IMR-90 (cell line): ENCODE results near the gene PPP1R16B. TPM values are rescaled to one million over a fixed set of nuclear protein-coding genes. Genes with fewer than 3 reads are reported as not detected.

Experiments used
- ATAC-seq: fragments of 200-7000 bp; cut with Tn5 transposase; 2 replicates; pipeline ENCODE4 v1.9.1; 2020; ENCODE audit warnings: low read depth, mild to moderate bottlenecking, moderate library complexity
- BruUV-seq: library from RNA; stranded (reverse); fragments of 400-500 nt; replicated peaks from 2 replicates; lab custom pipeline; 2021; lab: Mats Ljungman, UMichigan
- CTCF ChIA-PET: fragments of 300-600 bp; formaldehyde crosslinking; extraction: SDS; loops from one replicate; lab custom pipeline; 2021; ENCODE audit warnings: antibody characterized with exemption; lab: Yijun Ruan, JAX
- POLR2A ChIA-PET: fragments of 300-600 bp; sonication (Branson Sonifier 250); formaldehyde crosslinking; loops from one replicate; lab custom pipeline; 2022; ENCODE audit warnings: antibody characterized with exemption; ENCODE audit not compliant: unreplicated experiment; lab: Charles Lee
- DNase-seq: peaks from one replicate; pipeline ENCODE4 v3.0.0; 2013
- H2AFZ ChIP-seq: replicated peaks from 2 replicates; pipeline ENCODE3; 2013; ENCODE audit warnings: low read length, mild to moderate bottlenecking; ENCODE audit not compliant: poor library complexity
- H2AK5ac ChIP-seq: 2 replicates; pipeline ENCODE4 v1.6.1; 2013; ENCODE audit warnings: low read depth, low read length, inconsistent platforms
- H2AK9ac ChIP-seq: replicated peaks from 2 replicates; pipeline ENCODE3; 2013; ENCODE audit warnings: mild to moderate bottlenecking, low read depth, low read length, moderate library complexity; ENCODE audit not compliant: poor library complexity
- H2BK120ac ChIP-seq: 2 replicates; pipeline ENCODE4 v1.6.1; 2013; ENCODE audit warnings: low read depth, low read length, inconsistent platforms
- H2BK15ac ChIP-seq: 3 replicates; pipeline ENCODE4 v1.6.1; 2013; ENCODE audit warnings: low read depth, low read length, inconsistent platforms
- H2BK20ac ChIP-seq: 2 replicates; pipeline ENCODE4 v1.6.1; 2013; ENCODE audit warnings: low read depth, mild to moderate bottlenecking, inconsistent platforms, low read length, moderate library complexity
- H2BK5ac ChIP-seq: 2 replicates; pipeline ENCODE4 v1.6.1; 2013; ENCODE audit warnings: mild to moderate bottlenecking, low read depth, low read length, inconsistent platforms; ENCODE audit not compliant: poor library complexity, severe bottlenecking
- H3K14ac ChIP-seq: replicated peaks from 2 replicates; pipeline ENCODE4 v1.6.1; 2013; ENCODE audit warnings: low read depth, low read length, inconsistent platforms
- H3K18ac ChIP-seq: 2 replicates; pipeline ENCODE4 v1.6.1; 2013; ENCODE audit warnings: low read depth, low read length, control low read depth
- H3K23ac ChIP-seq: 2 replicates; pipeline ENCODE4 v1.6.1; 2013; ENCODE audit warnings: low read depth, low read length, inconsistent platforms
- H3K27ac ChIP-seq: 2 replicates; pipeline ENCODE4 v1.5.1; 2013; ENCODE audit warnings: mild to moderate bottlenecking, control low read depth, low read length; ENCODE audit not compliant: insufficient read depth
- H3K27me3 ChIP-seq: 2 replicates; pipeline ENCODE4 v1.6.1; 2013; ENCODE audit warnings: low read length; ENCODE audit not compliant: control insufficient read depth, insufficient read depth
- H3K36me3 ChIP-seq: 2 replicates; pipeline ENCODE4 v1.6.1; 2013; ENCODE audit warnings: low read length, mixed read lengths; ENCODE audit not compliant: control insufficient read depth, insufficient read depth
- H3K4ac ChIP-seq: 2 replicates; pipeline ENCODE4 v1.6.1; 2013; ENCODE audit warnings: low read depth, low read length, inconsistent platforms
- H3K4me1 ChIP-seq: 2 replicates; pipeline ENCODE4 v1.6.1; 2013; ENCODE audit warnings: low read length, mixed read lengths; ENCODE audit not compliant: control insufficient read depth, insufficient read depth
- H3K4me2 ChIP-seq: 2 replicates; pipeline ENCODE4 v1.6.1; 2013; ENCODE audit warnings: low read depth, mild to moderate bottlenecking, control low read depth, low read length, moderate library complexity
- H3K4me3 ChIP-seq: 2 replicates; pipeline ENCODE4 v1.5.1; 2013; ENCODE audit warnings: low read depth, mild to moderate bottlenecking, control low read depth, low read length, moderate library complexity; ENCODE audit not compliant: insufficient read depth
- H3K56ac ChIP-seq: 2 replicates; pipeline ENCODE4 v1.6.1; 2013; ENCODE audit warnings: low read length, inconsistent platforms; ENCODE audit not compliant: insufficient read depth; ENCODE audit errors: extremely low read depth
- H3K79me1 ChIP-seq, 2 experiments: 2 replicates each; pipeline ENCODE4 v1.6.1; 2013; ENCODE audit warnings: low read length in 2 of 2, inconsistent platforms in 1 of 2, low read depth in 1 of 2
- H3K9ac ChIP-seq: 2 replicates; pipeline ENCODE4 v1.6.1; 2013; ENCODE audit warnings: low read depth, low read length, control low read depth
- H3K9me1 ChIP-seq: 2 replicates; pipeline ENCODE4 v1.6.1; 2013; ENCODE audit warnings: low read length, inconsistent platforms; ENCODE audit not compliant: insufficient read depth
- H3K9me3 ChIP-seq: 2 replicates; pipeline ENCODE4 v1.6.1; 2013; ENCODE audit warnings: low read length; ENCODE audit not compliant: control insufficient read depth, insufficient read depth
- H4K20me1 ChIP-seq: 2 replicates; pipeline ENCODE4 v1.6.1; 2013; ENCODE audit warnings: low read length, inconsistent platforms; ENCODE audit not compliant: insufficient read depth
- H4K5ac ChIP-seq: 2 replicates; pipeline ENCODE4 v1.6.1; 2013; ENCODE audit warnings: mild to moderate bottlenecking, low read depth, low read length, control low read depth
- H4K8ac ChIP-seq, 2 experiments: 2 replicates each; pipeline ENCODE4 v1.6.1; 2013; ENCODE audit warnings: low read depth in 2 of 2, low read length in 2 of 2, control low read depth in 1 of 2, inconsistent platforms in 1 of 2
- H4K91ac ChIP-seq: 2 replicates; pipeline ENCODE4 v1.6.1; 2013; ENCODE audit warnings: low read depth, low read length, inconsistent platforms; ENCODE audit not compliant: insufficient read depth
- BHLHE40 ChIP-seq: fragments of 150-350 bp; IDR thresholded peaks from 2 replicates; pipeline ENCODE4 v1.6.1; 2016; ENCODE audit warnings: mild to moderate bottlenecking, low read depth, low read length
- CEBPB ChIP-seq: IDR thresholded peaks from 2 replicates; pipeline ENCODE4 v1.6.1; 2012; ENCODE audit warnings: low read depth, low read length, improper control_type of control experiment
- CHD1 ChIP-seq: IDR thresholded peaks from 2 replicates; pipeline ENCODE4 v1.6.1; 2012; ENCODE audit warnings: low read depth, low read length, improper control_type of control experiment
- CTCF ChIP-seq: conservative IDR thresholded peaks from 2 replicates; pipeline ENCODE4 v1.5.1; 2012; ENCODE audit warnings: mild to moderate bottlenecking, low read depth, low read length, improper control_type of control experiment
- ELK1 ChIP-seq: fragments of 150-350 bp; IDR thresholded peaks from 2 replicates; pipeline ENCODE4 v1.6.1; 2016; ENCODE audit warnings: low read depth, mild to moderate bottlenecking, low read length, moderate library complexity, borderline replicate concordance
- FOS ChIP-seq: fragments of 150-350 bp; IDR thresholded peaks from 2 replicates; pipeline ENCODE4 v1.6.1; 2016; ENCODE audit warnings: low read depth, low read length
- MAFK ChIP-seq: IDR thresholded peaks from 2 replicates; pipeline ENCODE4 v1.6.1; 2012; ENCODE audit warnings: low read depth, low read length, improper control_type of control experiment
- MAZ ChIP-seq: IDR thresholded peaks from 2 replicates; pipeline ENCODE4 v1.6.1; 2012; ENCODE audit warnings: low read depth, mild to moderate bottlenecking, low read length, improper control_type of control experiment, moderate library complexity, borderline replicate concordance
- MXI1 ChIP-seq: IDR thresholded peaks from 2 replicates; pipeline ENCODE4 v1.6.1; 2012; ENCODE audit warnings: low read depth, mild to moderate bottlenecking, low read length, moderate library complexity, borderline replicate concordance
- NFE2L2 ChIP-seq: fragments of 150-350 bp; IDR thresholded peaks from 2 replicates; pipeline ENCODE4 v1.6.1; 2016; ENCODE audit warnings: low read depth, mild to moderate bottlenecking, low read length
- POLR2A ChIP-seq: IDR thresholded peaks from 2 replicates; pipeline ENCODE4 v1.6.1; 2012; ENCODE audit warnings: mild to moderate bottlenecking, low read depth, low read length
- RAD21 ChIP-seq: IDR thresholded peaks from 2 replicates; pipeline ENCODE4 v1.6.1; 2012; ENCODE audit warnings: low read length, improper control_type of control experiment
- RCOR1 ChIP-seq: IDR thresholded peaks from 2 replicates; pipeline ENCODE4 v1.6.1; 2012; ENCODE audit warnings: mild to moderate bottlenecking, low read length, improper control_type of control experiment; ENCODE audit not compliant: insufficient replicate concordance
- RFX5 ChIP-seq: IDR thresholded peaks from 2 replicates; pipeline ENCODE4 v1.8.0; 2012; ENCODE audit warnings: low read depth, mild to moderate bottlenecking, low read length, moderate library complexity
- SMC3 ChIP-seq: fragments of 150-350 bp; IDR thresholded peaks from 2 replicates; pipeline ENCODE4 v1.6.1; 2016; ENCODE audit warnings: low read depth, mild to moderate bottlenecking, antibody characterized with exemption, low read length, moderate library complexity
- USF2 ChIP-seq: fragments of 150-350 bp; IDR thresholded peaks from 2 replicates; pipeline ENCODE4 v1.6.1; 2017; ENCODE audit warnings: mild to moderate bottlenecking, antibody characterized with exemption, low read length, low read depth
- WGBS, 2 experiments: methylation state at CpG; one replicate each; pipeline versions ENCODE4 v1.1.5 to v1.1.7; 2013; ENCODE audit warnings: missing lambda C conversion rate in 2 of 2; ENCODE audit not compliant: insufficient read length in 1 of 2; ENCODE audit errors: extremely low coverage in 2 of 2; 5-methylcytosine and 5-hydroxymethylcytosine counted together
- dilution Hi-C: fragments of 300-500 bp; cut with HindIII; formaldehyde crosslinking; loops from one replicate; pipeline ENCODE4 v1.14.3; 2018; ENCODE audit warnings: low sequenced_read_pairs; ENCODE audit not compliant: unreplicated experiment
- in situ Hi-C: fragments of 300-500 bp; cut with MboI; formaldehyde crosslinking; loops from 3 replicates; pipeline ENCODE4 v1.14.3; 2019; ENCODE audit warnings: low sequenced_read_pairs, inconsistent platforms, mixed read lengths
- intact Hi-C: fragments of 100-400 bp; cut with micrococcal nuclease; formaldehyde crosslinking; loops from 2 replicates; pipeline ENCODE4 v1.10.0; 2022
- polyA plus RNA-seq, 3 experiments: library from polyadenylated mRNA; depleted of rRNA; stranded (reverse); fragments of >200 nt; gene quantifications; 2 replicates each; pipeline ENCODE4 v1.2.3, GENCODE V29; 2012; ENCODE audit warnings: low replicate concordance in 1 of 3
- total RNA-seq: library from RNA; depleted of rRNA; stranded (reverse); fragments of >200 nt; gene quantifications from 2 replicates; pipeline ENCODE4 v1.2.3, GENCODE V29; 2012

Gene PPP1R16B
- total and polyA plus RNA-seq, 2 of the 4 experiments (the other 2 are of a cell fraction), result not detected

- no peak overlapping the region for H3K14ac ChIP-seq
- CTCF ChIA-PET, result no interaction called here
- dilution Hi-C loops, result no loop called here
Observed at GRCh38 chr20:38828514-38829295, 23.2 kb downstream of the PPP1R16B start.

More at GRCh38 chr20:38828514-38829295, 23.2 kb downstream of the PPP1R16B start:
- Histone ChIP-seq H3K18ac (no peak overlapping the region), H4K91ac (no peak overlapping the region), H3K4me2 (no peak overlapping the region), H3K9me3 (no peaks in the 10 kb centered on the region), H2AK5ac (no peak overlapping the region), H2BK120ac (no peak overlapping the region), H2AK9ac (no peak overlapping the region), H3K27ac (no peak overlapping the region), H2BK15ac (no peak overlapping the region), H3K9me1 (no peaks in the 10 kb centered on the region), H3K9ac (no peak overlapping the region), H3K79me1 (no peaks in the 10 kb centered on the region), H3K4me3 (no peak overlapping the region), H3K23ac (no peak overlapping the region), H3K4me1 (no peaks in the 10 kb centered on the region), H3K4ac (no peak overlapping the region), H2BK20ac (no peak overlapping the region), H3K36me3 (no peaks in the 10 kb centered on the region), H2AFZ (no peak overlapping the region), H2BK5ac (no peak overlapping the region), H4K20me1 (no peaks in the 10 kb centered on the region), H4K5ac (no peak overlapping the region), H4K8ac (no peak overlapping the region), H3K56ac (no peak overlapping the region), H3K27me3 (peaks cover 16% of the 10 kb centered on the region)
- DNase-seq (no peak), ATAC-seq (no peak)
- no TSS peak for BruUV-seq
- in situ Hi-C loops (loop anchor here (25.0 kb wide), 1 partner anchor 91 kb away; the partner anchor contains the start of gene ACTR5), intact Hi-C loops (no loop called here)
- TF ChIP-seq POLR2A, result no peak
- TF ChIP-seq RFX5, result no peak
- TF ChIP-seq MAZ, result no peak
- TF ChIP-seq SMC3, result no peak
- TF ChIP-seq BHLHE40, result no peak
- TF ChIP-seq MXI1, result no peak
- TF ChIP-seq MAFK, result no peak
- TF ChIP-seq NFE2L2, result no peak
- TF ChIP-seq CHD1, result no peak
- no peak for TF ChIP-seq ELK1
- no peak for TF ChIP-seq FOS
- TF ChIP-seq RAD21, result no peak
- TF ChIP-seq USF2, result no peak
- TF ChIP-seq CEBPB, result no peak
- no peak for TF ChIP-seq CTCF
- TF ChIP-seq RCOR1, result no peak
- no CpG with 5 or more reads among the region's 6 CpGs for WGBS, 2 experiments
- POLR2A ChIA-PET, result no interaction called here
